22Rv1 (cell line): ENCODE measurements around the gene LRRC36.

Experiments used
- H3K27ac ChIP-seq: fragments of 450-650 bp; 2 replicates; pipeline ENCODE4 v1.5.1; 2017
- CTCF ChIP-seq: fragments of 450-650 bp; IDR thresholded peaks from 2 replicates; pipeline ENCODE4 v1.5.1; 2017; ENCODE audit warnings: mild to moderate bottlenecking
- ZFX ChIP-seq: fragments of 450-650 bp; IDR thresholded peaks from 2 replicates; pipeline ENCODE4 v1.6.1; 2017; ENCODE audit warnings: antibody characterized with exemption, borderline replicate concordance

The LRRC36 gene

DNA sequence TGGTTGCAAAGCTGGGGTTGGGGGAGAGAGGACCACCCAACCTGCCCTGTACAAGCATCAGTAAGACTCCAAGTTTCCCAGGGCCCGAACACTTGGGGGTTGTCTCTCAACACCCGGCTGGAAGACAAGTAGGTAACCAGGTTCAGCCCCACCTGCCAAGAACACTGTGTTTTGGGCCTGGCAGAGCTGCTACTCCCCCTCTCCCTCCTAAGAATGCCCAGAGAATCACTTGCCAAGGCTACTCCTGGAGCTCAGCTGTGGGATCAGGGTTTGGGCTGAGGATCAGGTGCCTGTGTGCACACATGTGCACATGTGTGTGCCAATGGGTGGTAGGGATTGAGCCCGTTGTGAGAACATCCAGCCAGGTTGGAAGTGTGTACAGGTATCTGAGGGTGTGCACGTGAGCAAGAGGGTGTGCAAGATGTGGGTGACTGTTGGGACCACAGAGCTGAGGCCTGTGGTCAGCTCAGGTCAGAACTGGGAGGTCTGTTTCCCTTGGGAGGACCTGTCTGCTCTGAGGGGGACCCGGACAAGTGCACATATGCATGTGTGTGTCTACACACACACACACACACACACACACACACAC lies 106.6 kb downstream of the LRRC36 start:
- no peak for TF ChIP-seq ZFX
- TF ChIP-seq CTCF = no peak
- no peak overlapping the region for H3K27ac ChIP-seq
